Stimulated activated CD4-positive, alpha-beta T cell treated with anti-CD3 and anti-CD28 coated beads, Interleukin-2, amount 100 ng/mL, for 24 hours (primary cell): ENCODE measurements around the gene BRINP3.
"Not testable (repeated sequence)": the region's sequence is repeated elsewhere in the genome, so short reads cannot be mapped to it uniquely, and the experiment has no call there.

Experiments used
- DNase-seq, 2 donors: peaks; one replicate each; pipeline ENCODE4 v3.0.0-alpha.2; 2020

BRINP3 gene

GRCh38 chr1:190477762-190478148 is at the start of gene BRINP3:
BRINP3 (minus strand) TSS chr1:190477864.
- DNase-seq, result no peak

GRCh38 chr1:190511554-190511953 is 33.9 kb upstream of the BRINP3 start:
- no peak for DNase-seq

GRCh38 chr1:190507357-190507756 is 29.7 kb upstream of the BRINP3 start:
- no peak for DNase-seq

- DNase-seq, result not testable (repeated sequence)
Measured at GRCh38 chr1:190504539-190504938, 26.9 kb upstream of the BRINP3 start.

GRCh38 chr1:190497565-190497964 is 19.9 kb upstream of the BRINP3 start:
- DNase-seq, result no peak

- DNase-seq, result no peak
Measured at GRCh38 chr1:190494451-190494850, 16.8 kb upstream of the BRINP3 start.

GRCh38 chr1:190491404-190491803 is 13.7 kb upstream of the BRINP3 start:
- DNase-seq, result no peak

GRCh38 chr1:190484045-190484444 is 6.4 kb upstream of the BRINP3 start:
- DNase-seq, result no peak

- no peak for DNase-seq
Measured at GRCh38 chr1:190480231-190480630, 2.6 kb upstream of the BRINP3 start.

- DNase-seq, result no peak
Measured at GRCh38 chr1:190479516-190479915, 1.9 kb upstream of the BRINP3 start.

GRCh38 chr1:190479050-190479397 is 1.4 kb upstream of the BRINP3 start:
- no peak for DNase-seq

- no peak for DNase-seq
Measured at GRCh38 chr1:190478149-190479049, 735 bp upstream of the BRINP3 start.

GRCh38 chr1:190476806-190477205 is 858 bp downstream of the BRINP3 start:
- DNase-seq, result no peak

GRCh38 chr1:190476321-190476720 is 1.3 kb downstream of the BRINP3 start:
- no peak for DNase-seq

- no peak for DNase-seq
Measured at GRCh38 chr1:190475421-190476141, 2.1 kb downstream of the BRINP3 start.

- no peak for DNase-seq
Measured at GRCh38 chr1:190474650-190475211, 2.9 kb downstream of the BRINP3 start.

GRCh38 chr1:190474010-190474409 is 3.7 kb downstream of the BRINP3 start:
- DNase-seq, result no peak

- DNase-seq, result no peak
Measured at GRCh38 chr1:190472494-190472893, 5.2 kb downstream of the BRINP3 start.

GRCh38 chr1:190472042-190472441 is 5.6 kb downstream of the BRINP3 start:
- DNase-seq, result no peak

GRCh38 chr1:190464690-190465089 is 13.0 kb downstream of the BRINP3 start:
- DNase-seq, result no peak

GRCh38 chr1:190456129-190456528 is 21.5 kb downstream of the BRINP3 start:
- DNase-seq, result no peak

GRCh38 chr1:190455631-190456030 is 22.0 kb downstream of the BRINP3 start:
- DNase-seq, result no peak

- no peak for DNase-seq
Measured at GRCh38 chr1:190453550-190453949, 24.1 kb downstream of the BRINP3 start.

GRCh38 chr1:190452272-190452848 is 25.3 kb downstream of the BRINP3 start:
- no peak for DNase-seq
